Activated naive CD8-positive, alpha-beta T cell treated with anti-CD3 and anti-CD28 coated beads, Interleukin-2, amount 10 ng/mL, durations not matched to agents 7 days and 5 days (primary cell): ENCODE measurements around the gene FABP6. TPM values are rescaled to one million over a fixed set of nuclear protein-coding genes. Genes with fewer than 3 reads are reported as not detected.

ENCODE experiments used
- ATAC-seq: fragments of 150-1000 bp; cut with Tn5 transposase; one replicate; pipeline ENCODE4 v1.10.0; 2021; ENCODE audit warnings: low read depth, moderate library complexity
- POLR2A ChIA-PET: fragments of 350-600 bp; sonication (Branson Sonifier 250); formaldehyde crosslinking; loops from one replicate; lab custom pipeline; 2021; ENCODE audit warnings: antibody characterized with exemption; lab: Charles Lee
- DNase-seq: peaks from one replicate; pipeline ENCODE4 v3.0.0; 2021
- H3K27ac Mint-ChIP-seq: one replicate; pipeline ENCODE4 v1.8.0; 2022; ENCODE audit warnings: mild to moderate bottlenecking, mixed read lengths
- H3K27me3 Mint-ChIP-seq: one replicate; pipeline ENCODE4 v1.8.0; 2022; ENCODE audit warnings: mild to moderate bottlenecking, moderate library complexity, mixed read lengths
- H3K36me3 Mint-ChIP-seq: one replicate; pipeline ENCODE4 v1.8.0; 2021; ENCODE audit warnings: mild to moderate bottlenecking, mixed read lengths
- H3K4me1 Mint-ChIP-seq: one replicate; pipeline ENCODE4 v1.8.0; 2021; ENCODE audit warnings: mixed read lengths
- H3K4me3 Mint-ChIP-seq: one replicate; pipeline ENCODE4 v1.8.0; 2022; ENCODE audit warnings: mild to moderate bottlenecking, moderate library complexity, mixed read lengths
- H3K9me3 Mint-ChIP-seq: one replicate; pipeline ENCODE4 v1.8.0; 2021; ENCODE audit warnings: mixed read lengths
- total RNA-seq, 2 experiments: library from RNA; stranded (reverse); gene quantifications; one replicate each; pipeline ENCODE4 v1.2.3, GENCODE V29; 2021

FABP6 gene
- total RNA-seq, 2 experiments from 2014 or later, result not detected

DNA sequence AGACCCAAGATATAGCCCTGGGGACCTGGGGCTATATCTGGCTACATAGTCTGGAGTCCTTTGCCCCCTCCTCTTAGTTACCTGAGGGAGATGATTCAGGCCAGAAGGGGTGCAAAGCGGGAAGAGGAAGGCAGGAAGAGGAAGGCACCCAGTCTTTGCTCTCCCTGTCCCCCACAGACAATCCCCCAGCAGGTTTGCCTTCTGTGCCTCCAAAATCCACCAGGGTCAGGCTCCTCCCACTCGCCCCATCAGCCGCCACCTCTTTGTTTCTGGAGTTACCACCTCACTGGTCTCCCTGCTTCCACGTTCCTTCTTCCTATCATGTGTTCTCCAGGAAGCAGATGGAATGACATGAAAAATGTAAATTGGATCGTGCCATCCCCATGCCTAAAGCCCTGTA lies 31.2 kb upstream of the FABP6 start:
- no peak for ATAC-seq
- no peak overlapping the region for H3K4me3 Mint-ChIP-seq
- H3K27ac Mint-ChIP-seq, result no peak overlapping the region
- no peaks in the 10 kb centered on the region for H3K36me3 Mint-ChIP-seq
- peaks cover 12% of the 10 kb centered on the region for H3K27me3 Mint-ChIP-seq
- DNase-seq, result no peak
- POLR2A ChIA-PET, result no interaction called here
- no peaks in the 10 kb centered on the region for H3K9me3 Mint-ChIP-seq
- H3K4me1 Mint-ChIP-seq, result peaks cover under 1% of the 10 kb centered on the region

DNA sequence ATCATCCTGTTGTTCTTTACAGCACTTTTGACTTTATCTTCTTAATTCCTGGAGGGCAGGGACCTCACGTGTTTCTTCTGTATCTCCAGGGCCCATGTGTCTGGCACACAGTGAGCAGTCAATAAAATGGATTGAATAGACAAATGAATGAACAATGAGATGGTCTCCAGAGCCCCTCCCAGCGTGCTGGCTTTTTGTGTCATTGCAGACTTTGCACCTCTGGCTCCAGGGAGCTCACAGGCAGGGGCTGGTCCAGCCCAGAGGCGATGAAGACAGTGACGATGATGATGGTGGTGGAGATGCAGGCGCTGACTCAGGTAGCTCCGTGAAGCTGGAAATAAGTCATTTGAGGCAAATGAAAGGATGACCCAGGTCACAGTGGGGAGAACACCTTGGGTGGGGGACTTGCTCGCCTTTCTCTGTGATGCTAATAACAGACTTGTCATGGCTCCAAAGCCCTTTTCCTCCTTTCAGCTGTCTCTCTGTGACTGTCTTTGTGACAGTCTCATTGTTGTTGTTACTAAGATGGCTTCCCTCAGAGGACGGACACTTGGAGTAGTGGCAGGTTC lies 30.4 kb upstream of the FABP6 start:
- Mint-ChIP-seq H3K36me3 (no peaks in the 10 kb centered on the region), H3K4me3 (peak overlapping the region; percentile 25), H3K9me3 (no peaks in the 10 kb centered on the region), H3K27ac (no peak overlapping the region), H3K27me3 (peaks cover 12% of the 10 kb centered on the region), H3K4me1 (no peaks in the 10 kb centered on the region)
- POLR2A ChIA-PET, result no interaction called here
- ATAC-seq, result no peak
- DNase-seq, result no peak

DNA sequence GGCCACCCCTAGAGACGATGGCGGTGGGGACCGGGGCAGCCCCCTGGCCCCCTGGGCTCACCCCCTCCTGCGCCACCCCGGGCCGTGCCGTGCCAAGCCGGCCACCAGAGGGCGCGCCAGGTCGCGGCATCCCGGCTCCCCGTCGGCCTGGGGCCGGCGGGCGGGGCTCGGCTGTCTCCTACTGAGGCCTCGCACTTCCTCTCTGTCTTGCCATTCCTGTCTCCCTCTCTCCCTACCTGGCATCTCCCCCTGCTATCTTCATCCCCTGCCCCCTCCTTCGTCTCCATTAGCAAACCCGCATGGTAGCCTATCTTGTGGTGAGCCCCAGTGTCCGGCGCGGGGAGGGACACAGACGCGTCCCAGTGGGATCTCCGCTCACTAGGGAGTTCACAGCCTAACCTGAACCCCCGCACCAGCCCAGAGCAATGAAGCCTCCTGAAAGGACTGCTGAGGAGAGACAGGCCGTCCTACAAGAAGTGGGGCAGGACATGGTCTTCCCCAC lies 29.8 kb upstream of the FABP6 start:
- DNase-seq, result peak; percentile 92
- peak; percentile 99 for ATAC-seq
- H3K9me3 Mint-ChIP-seq, result no peaks in the 10 kb centered on the region
- peaks cover 12% of the 10 kb centered on the region for H3K27me3 Mint-ChIP-seq
- peak overlapping the region; percentile 77 for H3K4me3 Mint-ChIP-seq
- POLR2A ChIA-PET, result no interaction called here
- no peaks in the 10 kb centered on the region for H3K36me3 Mint-ChIP-seq
- H3K27ac Mint-ChIP-seq, result no peak overlapping the region
- no peaks in the 10 kb centered on the region for H3K4me1 Mint-ChIP-seq

DNA sequence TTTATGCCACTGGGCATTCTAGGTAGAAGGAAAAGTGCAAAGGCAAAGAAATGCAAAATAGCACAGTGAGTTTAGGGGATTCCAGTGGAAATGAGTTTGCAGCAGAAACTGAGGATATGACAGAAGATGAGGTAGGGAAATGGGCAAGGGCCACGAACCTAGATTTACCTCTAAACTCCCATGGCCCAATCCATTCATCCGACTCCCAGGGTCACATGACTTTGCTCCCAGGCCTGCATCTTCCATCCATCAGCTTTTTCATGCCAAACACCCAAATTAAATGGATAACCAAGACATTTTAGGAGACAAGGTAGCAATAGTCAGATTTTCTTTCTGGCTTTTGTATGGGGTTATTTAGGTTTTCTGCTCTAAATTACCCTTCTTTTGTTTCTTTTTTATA lies 22.2 kb upstream of the FABP6 start:
- Mint-ChIP-seq H3K4me1 (no peaks in the 10 kb centered on the region), H3K9me3 (no peaks in the 10 kb centered on the region)
- POLR2A ChIA-PET, result no interaction called here

DNA sequence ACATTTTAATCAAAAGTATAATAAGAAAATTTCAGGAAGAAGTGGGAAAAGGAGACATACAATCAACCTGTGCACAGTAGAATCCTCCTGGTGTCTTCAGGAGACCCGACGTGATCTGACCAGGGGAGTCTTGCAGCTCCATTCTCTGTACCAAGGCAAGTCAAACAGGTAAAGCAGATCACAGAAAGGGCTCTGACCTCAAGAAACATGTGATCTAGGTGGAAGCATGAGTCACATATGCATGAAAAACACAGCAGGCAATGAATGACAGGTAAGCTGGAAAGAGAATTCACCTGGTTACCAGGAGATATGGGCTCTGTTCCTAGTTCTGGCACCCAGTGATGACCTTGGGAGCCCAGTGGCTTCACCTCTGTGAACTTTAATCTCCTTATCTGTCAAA lies 19.4 kb upstream of the FABP6 start:
- no peaks in the 10 kb centered on the region for H3K36me3 Mint-ChIP-seq
- H3K27me3 Mint-ChIP-seq, result peaks cover 9% of the 10 kb centered on the region
- ATAC-seq (no peak), DNase-seq (no peak)
- H3K9me3 Mint-ChIP-seq, result no peaks in the 10 kb centered on the region
- H3K4me1 Mint-ChIP-seq, result no peaks in the 10 kb centered on the region
- H3K4me3 Mint-ChIP-seq, result no peak overlapping the region
- POLR2A ChIA-PET, result no interaction called here
- no peak overlapping the region for H3K27ac Mint-ChIP-seq

More for the DNA sequence above, 22.2 kb upstream of the FABP6 start:
- Mint-ChIP-seq H3K27ac (no peak overlapping the region), H3K36me3 (no peaks in the 10 kb centered on the region), H3K4me3 (no peak overlapping the region), H3K27me3 (peaks cover 11% of the 10 kb centered on the region)
- no peak for DNase-seq
- no peak for ATAC-seq

DNA sequence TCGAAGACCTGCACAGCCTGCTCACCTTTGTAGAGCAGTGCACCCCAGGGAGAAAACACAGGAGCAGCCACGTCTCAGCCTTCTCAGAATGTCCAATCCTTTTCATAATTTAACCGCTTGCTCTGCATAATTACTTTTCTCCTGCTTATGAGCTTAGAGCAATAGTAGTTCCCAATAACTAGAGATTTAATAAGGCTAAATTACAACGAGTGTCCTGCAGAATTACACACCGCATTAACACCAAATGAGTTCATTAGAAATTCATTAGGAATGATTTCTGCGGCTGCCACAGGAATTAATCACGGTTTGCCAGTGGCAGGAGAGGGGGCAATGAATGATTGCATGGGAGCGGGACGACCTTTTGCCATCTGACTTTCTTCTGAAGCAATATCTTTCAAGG lies 18.7 kb upstream of the FABP6 start:
- Mint-ChIP-seq H3K9me3 (no peaks in the 10 kb centered on the region), H3K4me3 (no peak overlapping the region), H3K36me3 (no peaks in the 10 kb centered on the region), H3K27ac (no peak overlapping the region), H3K27me3 (peaks cover 8% of the 10 kb centered on the region), H3K4me1 (no peaks in the 10 kb centered on the region)
- ATAC-seq (no peak), DNase-seq (no peak)
- POLR2A ChIA-PET, result no interaction called here

DNA sequence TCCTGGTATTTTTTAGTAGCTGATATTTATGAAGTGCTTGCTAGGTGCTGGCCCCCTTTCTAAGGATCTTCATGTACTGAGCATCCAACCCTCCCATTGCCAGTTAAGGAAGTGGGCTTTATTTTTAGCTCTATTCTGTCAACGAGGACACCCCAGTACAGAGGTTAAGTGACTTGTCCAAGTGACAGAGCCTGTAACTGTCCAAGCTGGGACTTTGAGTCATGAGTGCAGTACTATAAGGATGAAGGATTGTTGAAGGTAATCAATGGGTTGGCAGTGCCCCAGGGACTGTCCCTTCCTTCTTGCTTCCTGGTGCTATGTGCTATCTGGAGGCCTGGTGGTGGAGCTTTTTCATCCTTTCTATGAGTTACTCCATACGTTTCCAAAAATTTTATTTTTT lies 18.0 kb upstream of the FABP6 start:
- no peak for ATAC-seq
- no peak overlapping the region for H3K4me3 Mint-ChIP-seq
- H3K27me3 Mint-ChIP-seq, result peaks cover 15% of the 10 kb centered on the region
- no peaks in the 10 kb centered on the region for H3K36me3 Mint-ChIP-seq
- DNase-seq, result no peak
- no peaks in the 10 kb centered on the region for H3K4me1 Mint-ChIP-seq
- no peaks in the 10 kb centered on the region for H3K9me3 Mint-ChIP-seq
- H3K27ac Mint-ChIP-seq, result no peak overlapping the region
- POLR2A ChIA-PET, result no interaction called here

DNA sequence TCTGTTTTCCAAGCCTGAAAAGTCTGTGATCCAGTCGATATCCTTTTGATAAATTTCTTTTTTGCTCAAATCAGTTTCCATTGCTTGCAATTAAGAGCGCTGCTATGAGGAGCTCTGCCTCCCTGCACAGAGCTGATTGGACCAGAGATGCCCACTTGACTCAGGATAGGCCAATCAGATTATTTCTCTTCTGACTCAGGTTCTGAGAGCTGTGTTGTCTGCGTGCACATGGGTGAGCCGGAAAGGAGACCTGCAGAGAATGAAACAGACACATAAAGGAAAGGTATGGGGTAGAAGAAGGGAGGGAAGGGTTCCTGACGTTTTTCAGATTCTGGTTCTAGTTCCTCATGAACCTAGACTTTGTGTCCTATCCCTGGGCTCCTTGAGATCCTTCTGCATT lies 15.8 kb upstream of the FABP6 start:
- H3K27me3 Mint-ChIP-seq, result peaks cover 11% of the 10 kb centered on the region
- no peak for ATAC-seq
- H3K4me3 Mint-ChIP-seq, result no peak overlapping the region
- POLR2A ChIA-PET, result no interaction called here
- H3K27ac Mint-ChIP-seq, result no peak overlapping the region
- no peaks in the 10 kb centered on the region for H3K36me3 Mint-ChIP-seq
- H3K9me3 Mint-ChIP-seq, result no peaks in the 10 kb centered on the region
- no peak for DNase-seq
- H3K4me1 Mint-ChIP-seq, result no peaks in the 10 kb centered on the region

DNA sequence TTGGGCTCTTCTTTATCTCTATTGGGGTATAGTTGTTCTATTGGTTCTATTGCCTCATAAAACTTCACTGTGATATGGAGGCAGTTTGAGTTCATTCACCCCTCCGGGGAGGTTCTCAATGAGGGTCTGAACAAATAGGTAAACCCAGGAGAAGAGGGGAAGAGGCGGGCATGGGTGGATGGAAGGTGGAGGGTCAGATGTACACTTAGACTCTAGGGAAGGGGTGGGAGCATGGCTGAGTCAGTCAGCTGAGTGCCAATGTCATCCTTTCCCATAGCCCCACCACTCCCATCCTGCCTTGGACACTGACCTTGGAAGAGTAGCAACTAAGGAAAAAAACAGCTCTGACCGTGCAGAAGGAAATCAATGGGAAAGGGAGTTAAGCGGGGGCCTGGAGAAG lies 9.9 kb upstream of the FABP6 start:
- ATAC-seq (no peak), DNase-seq (no peak)
- no peak overlapping the region for H3K4me3 Mint-ChIP-seq
- POLR2A ChIA-PET, result no interaction called here
- peaks cover 11% of the 10 kb centered on the region for H3K27me3 Mint-ChIP-seq
- H3K9me3 Mint-ChIP-seq, result no peaks in the 10 kb centered on the region
- H3K4me1 Mint-ChIP-seq, result no peaks in the 10 kb centered on the region
- H3K27ac Mint-ChIP-seq, result no peak overlapping the region
- no peaks in the 10 kb centered on the region for H3K36me3 Mint-ChIP-seq

DNA sequence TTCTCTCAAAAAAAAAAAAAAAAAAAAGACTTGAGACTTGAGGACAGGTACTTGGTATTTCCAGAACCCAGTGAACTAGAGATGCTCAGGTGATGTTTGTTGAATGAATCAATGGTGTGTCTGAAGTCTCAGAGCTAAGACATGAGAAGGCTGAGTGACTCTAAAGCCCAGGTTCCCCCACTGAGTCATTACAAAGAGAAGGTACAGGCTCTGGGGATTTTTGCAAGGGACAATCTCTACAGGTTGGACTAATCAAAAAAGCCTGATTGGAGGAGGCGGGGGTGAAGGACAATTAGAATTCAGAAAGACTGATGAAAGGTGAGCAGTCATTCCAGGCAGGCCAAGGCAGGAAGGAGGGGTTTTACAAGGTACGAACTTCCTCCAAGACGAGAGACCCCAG lies 8.2 kb upstream of the FABP6 start:
- Mint-ChIP-seq H3K9me3 (no peaks in the 10 kb centered on the region), H3K27me3 (peaks cover 7% of the 10 kb centered on the region), H3K27ac (no peak overlapping the region), H3K4me3 (no peak overlapping the region), H3K36me3 (no peaks in the 10 kb centered on the region), H3K4me1 (no peaks in the 10 kb centered on the region)
- ATAC-seq (no peak), DNase-seq (no peak)
- POLR2A ChIA-PET, result no interaction called here

DNA sequence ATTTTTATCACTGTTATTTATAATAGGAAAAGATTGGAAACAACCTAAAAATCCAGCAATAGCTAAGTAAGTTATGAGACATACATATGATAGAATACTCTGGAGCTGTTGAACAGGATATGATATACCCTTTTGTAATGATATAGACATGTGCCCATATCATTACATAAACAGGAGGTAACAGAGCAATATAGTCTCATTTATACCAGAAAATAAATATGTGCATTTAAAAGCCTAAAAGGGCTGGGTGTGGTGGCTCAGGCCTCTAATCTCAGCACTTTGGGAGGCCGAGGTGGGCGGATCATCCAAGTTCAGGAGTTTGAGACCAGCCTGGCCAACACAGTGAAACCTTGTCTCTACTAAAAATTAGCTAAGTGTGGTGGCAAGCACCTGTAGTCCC lies 2.3 kb upstream of the FABP6 start:
- Mint-ChIP-seq H3K27me3 (peaks cover 2% of the 10 kb centered on the region), H3K36me3 (no peaks in the 10 kb centered on the region), H3K9me3 (no peaks in the 10 kb centered on the region), H3K4me1 (no peaks in the 10 kb centered on the region), H3K4me3 (no peak overlapping the region), H3K27ac (no peak overlapping the region)
- POLR2A ChIA-PET, result no interaction called here
- DNase-seq (no peak), ATAC-seq (no peak)

DNA sequence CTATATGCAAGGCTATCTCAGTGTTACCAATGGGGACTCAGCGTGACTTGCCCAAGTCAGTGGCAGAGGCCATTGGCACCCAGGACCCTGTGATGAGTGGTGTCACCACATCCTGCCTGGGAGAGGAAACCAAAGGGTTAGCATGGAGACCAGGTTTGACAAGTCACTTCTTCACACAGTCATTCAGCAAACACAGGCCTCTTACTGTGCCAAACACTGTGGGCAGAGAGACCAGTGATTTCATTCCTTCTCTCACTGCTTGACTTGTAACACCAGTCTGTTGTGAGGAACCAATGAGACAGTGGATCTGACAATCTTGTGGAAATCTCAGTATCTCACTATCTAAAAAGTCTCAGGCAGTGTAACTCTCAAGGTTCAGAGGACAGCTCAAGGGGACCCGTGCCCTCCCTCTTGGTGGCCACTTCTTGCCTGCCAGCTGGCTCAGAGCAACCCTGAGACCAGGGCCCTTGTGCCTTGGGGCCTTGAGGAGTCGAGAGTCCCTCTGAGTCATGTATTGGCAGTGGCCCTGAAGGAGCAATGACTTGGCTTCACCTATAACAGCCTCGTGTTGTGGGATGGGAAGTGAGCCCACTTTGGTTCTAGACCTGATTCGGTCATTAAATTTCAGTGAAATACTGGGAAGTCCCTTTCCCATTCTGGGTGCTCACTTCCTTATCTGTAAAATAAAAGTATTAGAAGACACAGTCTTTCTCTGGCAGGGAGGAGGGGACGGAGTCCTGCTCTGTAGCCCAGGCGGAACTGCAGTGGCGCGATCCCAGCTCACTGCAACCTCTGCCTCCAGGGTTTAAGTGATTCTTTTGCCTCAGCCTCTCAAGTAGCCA lies 1.6 kb downstream of the FABP6 start:
- H3K36me3 Mint-ChIP-seq, result no peaks in the 10 kb centered on the region
- H3K4me3 Mint-ChIP-seq, result no peak overlapping the region
- no peak for DNase-seq
- POLR2A ChIA-PET, result no interaction called here
- H3K4me1 Mint-ChIP-seq, result no peaks in the 10 kb centered on the region
- H3K27me3 Mint-ChIP-seq, result no peaks in the 10 kb centered on the region
- no peak for ATAC-seq
- H3K27ac Mint-ChIP-seq, result no peak overlapping the region
- no peaks in the 10 kb centered on the region for H3K9me3 Mint-ChIP-seq

DNA sequence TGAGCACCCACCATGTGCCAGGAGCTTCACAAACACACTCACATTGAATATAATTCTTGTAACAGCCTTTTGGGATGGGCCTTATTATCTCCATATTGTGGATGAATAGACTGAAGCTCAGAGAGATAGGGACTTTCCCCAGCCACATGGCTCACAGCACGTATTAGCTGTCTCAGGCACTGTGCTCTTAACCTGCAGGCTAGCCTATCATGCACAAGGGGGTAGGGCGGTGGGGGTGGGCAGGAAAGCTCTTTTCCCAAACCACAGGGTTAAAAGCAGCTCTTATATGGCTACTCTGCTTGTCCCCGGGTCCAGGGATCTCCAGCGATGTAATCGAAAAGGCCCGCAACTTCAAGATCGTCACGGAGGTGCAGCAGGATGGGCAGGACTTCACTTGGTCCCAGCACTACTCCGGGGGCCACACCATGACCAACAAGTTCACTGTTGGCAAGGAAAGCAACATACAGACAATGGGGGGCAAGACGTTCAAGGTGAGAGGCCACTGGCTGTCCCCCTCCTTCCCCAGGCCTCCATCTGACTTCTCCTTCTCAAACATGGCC lies 2.6 kb downstream of the FABP6 start:
- Mint-ChIP-seq H3K4me3 (no peak overlapping the region), H3K4me1 (no peaks in the 10 kb centered on the region), H3K36me3 (no peaks in the 10 kb centered on the region), H3K9me3 (no peaks in the 10 kb centered on the region), H3K27ac (no peak overlapping the region), H3K27me3 (no peaks in the 10 kb centered on the region)
- ATAC-seq, result no peak
- POLR2A ChIA-PET, result no interaction called here
- DNase-seq, result no peak

DNA sequence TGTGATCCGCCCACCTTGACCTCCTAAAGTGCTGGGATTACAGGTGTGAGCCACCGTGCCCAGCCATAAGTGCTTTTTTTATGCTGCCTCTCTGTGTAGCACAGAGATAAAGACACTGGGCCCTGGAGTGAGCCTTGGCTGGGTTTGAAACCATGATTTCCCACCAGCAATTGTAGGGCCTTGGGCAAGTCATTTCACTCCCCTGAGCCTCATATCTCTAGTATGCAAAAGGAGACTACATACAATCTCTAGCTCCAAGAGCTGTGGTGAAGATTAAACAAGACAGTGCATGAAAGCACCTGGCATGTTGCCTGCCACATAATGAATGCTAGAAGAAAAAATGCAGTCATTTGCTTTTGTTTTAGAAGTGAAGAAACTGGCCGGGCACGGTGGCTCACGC lies 3.9 kb downstream of the FABP6 start:
- POLR2A ChIA-PET, result no interaction called here
- no peak for ATAC-seq
- no peak for DNase-seq
- Mint-ChIP-seq H3K9me3 (no peaks in the 10 kb centered on the region), H3K4me1 (no peaks in the 10 kb centered on the region), H3K27ac (no peak overlapping the region), H3K27me3 (no peaks in the 10 kb centered on the region), H3K36me3 (no peaks in the 10 kb centered on the region), H3K4me3 (no peak overlapping the region)
